Measurements from ENCODE around the gene PSME4.
"Not testable (repeated sequence)": the region's sequence is repeated elsewhere in the genome, so short reads cannot be mapped to it uniquely, and the experiment has no call there.

The PSME4 gene

GRCh38 chr2:53964257-53964952 lies 6.4 kb downstream of the PSME4 start:
- DNase-seq, result no peak

- peak; percentile 14 for DNase-seq
These were observed 9.1 kb downstream of the PSME4 start for GRCh38 chr2:53961478-53962216.

- no peak for DNase-seq
These were observed 10.3 kb downstream of the PSME4 start for GRCh38 chr2:53960476-53960875.

- no peak for DNase-seq
These were observed 12.3 kb downstream of the PSME4 start for GRCh38 chr2:53958443-53958842.

DNA sequence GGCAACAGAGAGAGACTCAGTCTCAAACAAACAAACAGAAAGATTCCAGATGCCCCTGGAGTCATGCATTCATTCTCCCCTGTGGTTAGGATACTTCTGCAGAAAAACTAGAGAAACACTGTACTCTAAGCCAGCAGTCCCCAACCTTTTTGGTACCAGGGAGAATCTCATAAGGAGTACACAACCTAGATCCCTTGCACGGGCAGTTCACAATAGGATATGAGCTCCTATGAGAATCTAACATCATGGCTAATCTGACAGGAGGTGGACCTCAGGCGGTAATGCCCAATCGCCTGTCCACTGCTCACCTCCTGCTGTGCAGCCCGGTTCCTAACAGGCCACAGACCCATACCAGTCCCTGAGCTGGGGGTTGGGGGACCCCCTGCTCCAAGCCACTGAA lies 18.3 kb downstream of the PSME4 start:
- DNase-seq, result no peak

DNA sequence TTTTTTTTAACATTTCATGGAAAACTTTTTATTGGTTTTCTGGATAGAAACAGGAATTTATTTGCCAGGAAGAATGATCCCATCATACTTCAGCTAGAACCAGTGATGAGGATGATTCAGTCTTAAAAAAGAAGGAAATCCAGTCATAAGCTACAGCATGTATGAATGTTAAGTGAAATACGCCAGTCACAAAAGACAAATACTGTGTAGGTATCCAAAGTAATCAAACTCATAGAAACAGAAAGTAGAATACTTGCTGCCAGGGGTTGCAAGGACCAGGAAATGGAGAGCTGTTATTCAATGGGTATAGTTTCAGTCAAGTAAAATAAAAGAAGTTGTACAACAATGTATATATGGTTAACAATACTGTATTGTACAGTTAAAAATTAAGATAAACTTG lies 21.3 kb downstream of the PSME4 start:
- no peak for DNase-seq

- DNase-seq, result no peak
These were observed 25.3 kb downstream of the PSME4 start for GRCh38 chr2:53945538-53945937.

DNA sequence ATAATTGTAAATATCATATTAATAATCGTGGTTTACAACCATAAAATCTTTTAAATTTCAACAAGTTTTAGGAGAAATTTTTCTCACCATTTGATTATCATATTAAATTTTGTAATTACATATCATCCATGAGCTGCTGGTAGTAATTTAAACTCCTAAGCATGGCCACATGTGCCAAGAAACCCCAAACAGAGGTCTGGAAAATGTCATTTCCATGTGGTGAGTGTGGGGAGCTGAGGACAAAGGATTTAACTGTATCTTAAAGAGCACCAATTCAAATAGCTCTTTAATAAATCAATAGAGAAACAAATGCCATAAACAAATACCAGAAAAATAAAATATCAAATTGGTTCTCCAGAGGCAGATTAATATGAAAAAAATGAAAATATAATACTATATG lies 26.3 kb downstream of the PSME4 start:
- DNase-seq, result no peak

- DNase-seq, result no peak
These were observed 28.5 kb downstream of the PSME4 start for GRCh38 chr2:53942280-53942679.

- DNase-seq, result no peak
These were observed 29.0 kb downstream of the PSME4 start for GRCh38 chr2:53941749-53942148.

- no peak for DNase-seq
These were observed 31.1 kb downstream of the PSME4 start for GRCh38 chr2:53939656-53940055.

GRCh38 chr2:53938904-53939303 lies 31.9 kb downstream of the PSME4 start:
- no peak for DNase-seq

DNA sequence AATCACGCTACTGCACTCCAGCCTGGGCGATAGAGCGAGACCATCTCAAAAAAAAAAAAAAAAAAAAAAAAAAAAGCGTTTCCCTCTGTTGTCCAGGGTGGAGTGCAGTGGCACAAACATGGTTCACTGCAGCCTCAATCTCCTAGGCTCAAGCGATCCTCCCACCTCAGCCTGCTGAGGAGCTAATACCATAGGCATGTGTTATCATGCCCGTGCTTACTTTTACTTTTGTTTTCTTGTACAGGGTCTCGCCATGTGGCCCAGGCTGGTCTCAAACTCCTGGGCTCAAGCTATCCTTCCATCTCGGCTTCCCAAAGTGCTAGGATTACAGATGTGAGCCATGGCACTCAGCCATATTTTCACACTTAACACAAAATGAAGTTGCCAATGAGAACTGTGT lies 37.5 kb downstream of the PSME4 start:
- DNase-seq, result no peak

GRCh38 chr2:53926321-53926720 lies 44.5 kb downstream of the PSME4 start:
- DNase-seq, result not testable (repeated sequence)

DNA sequence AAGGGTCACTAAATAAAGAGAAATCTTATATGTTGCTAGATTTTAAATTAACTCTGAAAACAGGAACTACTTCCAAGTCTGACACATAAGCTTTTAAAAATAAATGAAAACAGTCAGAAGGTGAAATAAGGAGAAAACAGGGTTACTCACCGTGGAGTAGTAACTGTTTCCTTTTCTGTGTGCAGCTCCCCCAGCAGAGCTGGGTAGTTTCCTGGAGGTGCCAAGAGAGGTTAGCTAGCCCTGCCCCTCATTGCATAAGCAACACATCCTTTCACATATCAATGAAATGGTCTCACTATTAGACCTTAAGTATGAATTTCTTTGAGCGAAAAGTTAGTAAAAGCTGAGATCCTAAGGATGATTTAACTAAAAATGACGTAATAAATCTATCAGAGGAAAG lies 57.1 kb downstream of the PSME4 start:
- DNase-seq, result no peak

- DNase-seq, result no peak
These were observed 59.2 kb downstream of the PSME4 start for GRCh38 chr2:53911434-53912189.

DNA sequence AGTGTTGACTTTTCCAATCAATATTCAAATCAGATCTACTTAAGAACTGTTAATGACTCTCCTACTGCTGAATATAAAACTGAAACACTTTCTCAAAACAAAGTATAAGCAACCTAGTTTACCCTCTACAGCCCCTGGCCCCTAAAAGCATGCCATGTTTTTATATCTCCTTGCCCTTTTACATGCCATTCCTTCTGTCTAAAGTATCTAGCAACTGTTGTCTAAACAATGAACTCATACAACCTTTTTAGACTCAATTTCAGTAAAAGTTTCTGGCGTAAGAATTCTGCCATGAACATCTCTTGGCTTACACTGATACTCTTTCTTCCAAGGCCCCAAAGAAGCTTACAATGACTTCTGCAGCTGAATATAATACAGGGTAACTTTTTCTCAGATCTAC lies 63.2 kb downstream of the PSME4 start:
- no peak for DNase-seq

GRCh38 chr2:53905396-53905795 lies 65.4 kb downstream of the PSME4 start:
- DNase-seq, result no peak

DNA sequence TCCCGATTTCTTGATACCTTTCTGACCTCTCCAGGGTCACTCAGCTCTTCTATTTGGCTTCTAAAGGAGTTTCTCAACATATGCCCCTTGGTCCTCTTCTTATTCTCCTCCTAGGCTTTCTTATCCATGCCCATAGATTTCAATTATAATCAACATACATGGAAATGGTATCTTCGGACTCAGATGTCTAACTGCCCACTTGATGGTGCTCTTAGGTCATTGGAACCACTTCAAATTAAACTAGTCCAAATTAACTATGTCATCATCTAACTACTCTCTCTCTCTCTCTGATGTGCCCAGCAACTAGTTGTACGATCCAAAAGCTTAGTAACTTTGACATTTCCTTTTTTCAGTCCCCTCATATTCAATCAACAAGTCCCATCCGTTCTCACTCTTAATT lies 67.8 kb downstream of the PSME4 start:
- no peak for DNase-seq

- DNase-seq, result no peak
These were observed 69.6 kb downstream of the PSME4 start for GRCh38 chr2:53901192-53901591.

GRCh38 chr2:53896864-53897263 lies 73.9 kb downstream of the PSME4 start:
- DNase-seq, result no peak

DNA sequence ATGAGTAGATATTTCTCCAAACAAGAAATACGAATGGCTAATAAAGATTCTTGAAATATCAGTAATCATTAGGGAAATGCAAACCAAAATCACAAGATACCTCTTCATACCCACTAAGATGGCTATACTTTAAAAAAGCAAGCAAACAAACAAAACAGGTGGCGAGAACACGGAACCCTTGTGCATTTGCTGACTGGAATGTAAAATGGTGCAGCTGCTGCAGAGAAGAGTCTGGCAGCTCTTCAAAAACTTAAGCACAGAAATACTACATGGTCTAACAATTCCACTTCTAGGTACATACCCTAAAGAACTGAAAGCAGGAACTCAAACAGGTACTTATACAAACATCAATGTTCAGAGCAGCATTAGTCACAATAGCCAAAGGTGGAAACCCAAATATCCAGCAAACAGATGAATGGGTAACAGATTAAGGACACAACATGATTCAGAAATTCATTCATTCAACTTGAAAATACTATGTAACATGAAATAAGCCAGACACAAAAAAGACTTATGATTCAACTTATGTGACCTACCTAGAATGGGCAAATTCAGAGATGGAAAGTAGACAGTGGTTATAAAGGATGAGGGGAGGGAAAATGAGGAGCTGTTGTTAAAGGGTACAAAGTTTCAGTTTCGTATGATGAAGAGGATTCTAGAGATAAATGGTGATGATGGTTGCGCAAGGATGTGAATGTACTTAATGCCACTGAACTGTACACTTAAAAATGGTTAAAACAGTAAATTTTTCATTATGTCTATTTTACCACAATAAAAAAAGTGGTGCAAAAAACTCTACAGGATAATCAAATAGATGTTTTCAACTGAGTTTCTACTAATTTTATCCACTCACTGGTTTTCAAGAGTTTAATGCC lies 84.2 kb downstream of the PSME4 start:
- no peak for DNase-seq
